ENCODE measurements around the gene UBL3. TPM values are rescaled to one million over a fixed set of nuclear protein-coding genes. Genes with fewer than 3 reads are reported as not detected.
A peak's percentile ranks its signal among the peaks of the same experiment; 100 is the strongest.

The UBL3 gene
- polyA plus RNA-seq, 4 donors, result 20.6 to 46.7 (median 42.1) TPM

DNA sequence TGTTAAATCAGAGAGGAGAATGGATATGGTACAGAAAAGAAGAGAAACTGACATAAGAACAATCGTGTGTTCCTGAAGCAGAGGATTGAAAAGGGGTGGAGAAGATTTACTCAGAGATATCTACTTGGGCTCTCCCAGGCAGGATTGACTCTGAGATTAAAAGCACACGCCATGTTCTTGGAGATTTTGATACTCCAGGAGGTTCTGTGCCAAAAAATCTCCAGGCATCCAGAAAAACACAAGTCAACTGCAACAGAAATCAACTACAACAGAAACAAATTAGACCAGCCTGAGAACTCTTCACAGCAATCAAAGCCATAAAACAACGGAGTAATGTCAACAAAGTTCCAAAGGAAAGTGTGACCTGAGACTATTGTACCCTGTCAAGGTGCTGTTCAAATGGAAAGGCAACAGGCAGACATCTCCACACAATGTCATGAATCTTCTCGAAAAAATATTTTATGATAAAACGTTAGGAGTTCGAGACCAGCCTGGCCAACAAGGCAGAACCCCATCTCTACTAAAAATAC is 104.2 kb downstream of the UBL3 start:
- no peaks in the 10 kb centered on the region for H3K36me3 ChIP-seq (ENCODE audit: control insufficient read depth in 3 of 3, insufficient read depth in 2 of 3, low read depth in 1 of 3, low read length in 3 of 3)
- peaks cover 0 to 5% (median 0%) of the 10 kb centered on the region in 3 donors for H3K4me1 ChIP-seq (ENCODE audit: control insufficient read depth in 3 of 3, insufficient read depth in 2 of 3, low read depth in 1 of 3, low read length in 2 of 3)
- H3K27ac ChIP-seq (ENCODE audit: low read depth in 1 of 3, low read length in 2 of 3), result no peak overlapping the region
- WGBS, 3 donors, result 11 to 52% (median 39%) methylated on average over 6 of the region's 6 CpGs
- no peaks in the 10 kb centered on the region for H3K27me3 ChIP-seq (ENCODE audit: control insufficient read depth in 3 of 3, insufficient read depth in 3 of 3, low read length in 3 of 3)
- H3K9me3 ChIP-seq (ENCODE audit: control insufficient read depth in 2 of 2, insufficient read depth in 1 of 2, low read depth in 1 of 2, low read length in 1 of 2), result no peaks in the 10 kb centered on the region
- no peak for FAIRE-seq
- H3K4me3 ChIP-seq (ENCODE audit: low read depth in 1 of 3, low read length in 3 of 3), result no peak overlapping the region
- DNase-seq, result peak; percentile 47 to 71

DNA sequence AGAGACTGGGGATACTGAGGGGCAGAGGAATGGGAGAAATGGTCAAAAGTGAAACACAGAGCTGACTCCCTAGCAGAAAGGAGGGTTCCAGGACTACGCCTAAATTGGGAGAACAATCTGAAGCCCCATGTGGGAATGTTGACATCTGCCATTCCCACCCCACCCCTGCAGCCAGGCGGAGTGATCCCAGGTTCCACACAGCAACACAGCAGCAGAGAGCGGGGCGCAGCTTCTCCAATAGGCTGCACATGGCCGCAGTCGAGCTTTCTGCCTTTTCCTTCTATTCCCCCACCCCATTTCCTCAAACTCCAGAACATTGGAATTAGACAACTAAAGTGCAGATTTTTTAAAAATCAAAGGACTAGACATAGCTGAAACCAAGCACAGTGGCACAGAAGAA is 104.7 kb downstream of the UBL3 start:
- Histone ChIP-seq H3K36me3 (ENCODE audit: control insufficient read depth in 3 of 3, insufficient read depth in 2 of 3, low read depth in 1 of 3, low read length in 3 of 3) (no peaks in the 10 kb centered on the region), H3K27ac (ENCODE audit: low read depth in 1 of 3, low read length in 2 of 3) (no peak overlapping the region), H3K9me3 (ENCODE audit: control insufficient read depth in 2 of 2, insufficient read depth in 1 of 2, low read depth in 1 of 2, low read length in 1 of 2) (no peaks in the 10 kb centered on the region), H3K4me1 (ENCODE audit: control insufficient read depth in 3 of 3, insufficient read depth in 2 of 3, low read depth in 1 of 3, low read length in 2 of 3) (peaks cover 0 to 5% (median 0%) of the 10 kb centered on the region in 3 donors), H3K27me3 (ENCODE audit: control insufficient read depth in 3 of 3, insufficient read depth in 3 of 3, low read length in 3 of 3) (no peaks in the 10 kb centered on the region), H3K4me3 (ENCODE audit: low read depth in 1 of 3, low read length in 3 of 3) (no peak overlapping the region)
- FAIRE-seq (no peak), DNase-seq (no peak)
- 71 to 82% (median 76%) methylated on average over 6 of the region's 6 CpGs for WGBS, 3 donors

DNA sequence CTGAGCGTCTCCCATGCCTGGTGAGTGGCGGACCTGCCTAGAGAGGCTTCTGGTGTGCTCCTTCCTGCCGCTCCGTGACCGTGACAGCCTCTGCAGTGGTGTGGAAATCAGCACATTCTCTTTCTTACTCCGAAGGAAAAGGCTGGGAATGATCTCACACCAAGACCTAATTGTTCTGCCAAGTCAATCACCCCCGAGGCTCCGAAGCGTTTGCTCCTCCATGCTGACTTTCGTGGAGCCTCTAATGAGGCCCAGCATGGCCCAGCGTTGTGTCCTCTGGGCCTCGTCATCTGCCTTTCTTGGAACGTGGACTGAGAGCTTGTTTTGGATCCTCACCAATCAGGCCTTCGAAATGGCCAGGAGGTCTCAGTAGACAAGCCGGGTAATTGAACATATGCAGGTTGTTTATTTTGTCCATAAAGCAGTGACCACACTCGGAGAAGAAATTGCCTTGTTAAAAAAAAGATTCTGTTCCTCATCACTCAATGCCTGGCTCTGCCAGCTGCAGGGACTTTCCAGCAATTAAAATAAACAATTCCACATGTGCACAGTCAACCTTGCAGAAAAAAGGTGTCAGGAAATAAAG is 107.1 kb downstream of the UBL3 start:
- H3K27ac ChIP-seq (ENCODE audit: low read depth in 1 of 3, low read length in 2 of 3), result no peak overlapping the region
- H3K9me3 ChIP-seq (ENCODE audit: control insufficient read depth in 2 of 2, insufficient read depth in 1 of 2, low read depth in 1 of 2, low read length in 1 of 2), result no peaks in the 10 kb centered on the region
- FAIRE-seq, result no peak
- 64 to 83% (median 81%) methylated on average over 16 of the region's 16 CpGs for WGBS, 3 donors
- no peak overlapping the region for H3K4me3 ChIP-seq (ENCODE audit: low read depth in 1 of 3, low read length in 3 of 3)
- peaks cover 0 to 5% (median 0%) of the 10 kb centered on the region in 3 donors for H3K4me1 ChIP-seq (ENCODE audit: control insufficient read depth in 3 of 3, insufficient read depth in 2 of 3, low read depth in 1 of 3, low read length in 2 of 3)
- no peaks in the 10 kb centered on the region for H3K36me3 ChIP-seq (ENCODE audit: control insufficient read depth in 3 of 3, insufficient read depth in 2 of 3, low read depth in 1 of 3, low read length in 3 of 3)
- H3K27me3 ChIP-seq (ENCODE audit: control insufficient read depth in 3 of 3, insufficient read depth in 3 of 3, low read length in 3 of 3), result no peaks in the 10 kb centered on the region
- no peak for DNase-seq

DNA sequence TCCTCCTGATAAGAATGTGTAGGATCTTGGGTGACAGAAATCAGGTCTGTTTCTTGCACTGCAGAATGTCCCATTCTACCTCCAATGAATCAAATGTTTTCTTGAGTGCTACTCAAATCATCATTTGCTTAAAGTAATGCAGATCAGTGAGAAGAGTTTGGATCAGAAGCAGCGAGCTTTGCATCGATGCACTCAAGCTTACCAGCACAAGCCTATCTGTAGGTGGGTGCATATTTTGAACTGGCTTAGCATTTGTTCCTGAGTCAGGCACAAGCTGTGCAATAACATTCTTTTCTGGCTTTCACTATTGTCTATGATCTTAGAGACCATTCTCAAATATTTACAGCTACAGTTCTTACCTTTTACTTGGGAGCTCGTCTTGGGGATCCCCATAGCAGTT is 109.5 kb downstream of the UBL3 start:
- 84 to 92% (median 89%) methylated on average over 3 of the region's 3 CpGs for WGBS, 3 donors
- Histone ChIP-seq H3K27me3 (ENCODE audit: control insufficient read depth in 3 of 3, insufficient read depth in 3 of 3, low read length in 3 of 3) (no peaks in the 10 kb centered on the region), H3K36me3 (ENCODE audit: control insufficient read depth in 3 of 3, insufficient read depth in 2 of 3, low read depth in 1 of 3, low read length in 3 of 3) (no peaks in the 10 kb centered on the region), H3K9me3 (ENCODE audit: control insufficient read depth in 2 of 2, insufficient read depth in 1 of 2, low read depth in 1 of 2, low read length in 1 of 2) (no peaks in the 10 kb centered on the region), H3K4me3 (ENCODE audit: low read depth in 1 of 3, low read length in 3 of 3) (no peak overlapping the region), H3K4me1 (ENCODE audit: control insufficient read depth in 3 of 3, insufficient read depth in 2 of 3, low read depth in 1 of 3, low read length in 2 of 3) (peaks cover 0 to 2% (median 0%) of the 10 kb centered on the region in 3 donors), H3K27ac (ENCODE audit: low read depth in 1 of 3, low read length in 2 of 3) (no peak overlapping the region)
- no peak for FAIRE-seq
- no peak for DNase-seq

DNA sequence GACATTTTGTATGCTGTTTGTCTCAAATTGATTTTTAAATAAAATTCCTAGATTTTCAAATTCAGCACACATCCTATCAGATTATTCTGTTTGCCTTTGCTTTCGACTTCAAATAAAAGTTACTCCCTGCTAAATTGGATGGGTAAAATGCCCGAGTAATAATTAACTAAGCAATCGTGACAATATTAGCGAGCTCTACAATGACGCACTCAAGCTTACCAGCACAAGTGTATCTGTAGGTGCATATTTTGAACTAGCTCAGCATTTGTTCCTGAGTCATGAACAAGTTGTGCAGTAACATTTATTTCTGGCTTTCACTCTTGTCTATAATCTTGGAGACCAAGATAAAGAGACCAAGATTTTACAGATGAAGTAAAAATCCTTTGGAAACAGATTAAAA is 113.4 kb downstream of the UBL3 start:
- 15 to 77% (median 34%) methylated on average over 5 of the region's 5 CpGs for WGBS, 3 donors
- DNase-seq (peak; percentile 55 to 81), FAIRE-seq (no peak)
- no peaks in the 10 kb centered on the region for H3K4me1 ChIP-seq (ENCODE audit: control insufficient read depth in 3 of 3, insufficient read depth in 2 of 3, low read depth in 1 of 3, low read length in 2 of 3)
- H3K27me3 ChIP-seq (ENCODE audit: control insufficient read depth in 3 of 3, insufficient read depth in 3 of 3, low read length in 3 of 3), result peaks cover 0 to 4% (median under 1%) of the 10 kb centered on the region in 3 donors
- H3K36me3 ChIP-seq (ENCODE audit: control insufficient read depth in 3 of 3, insufficient read depth in 2 of 3, low read depth in 1 of 3, low read length in 3 of 3), result no peaks in the 10 kb centered on the region
- no peaks in the 10 kb centered on the region for H3K9me3 ChIP-seq (ENCODE audit: control insufficient read depth in 2 of 2, insufficient read depth in 1 of 2, low read depth in 1 of 2, low read length in 1 of 2)
- no peak overlapping the region for H3K27ac ChIP-seq (ENCODE audit: low read depth in 1 of 3, low read length in 2 of 3)
- no peak overlapping the region for H3K4me3 ChIP-seq (ENCODE audit: low read depth in 1 of 3, low read length in 3 of 3)

DNA sequence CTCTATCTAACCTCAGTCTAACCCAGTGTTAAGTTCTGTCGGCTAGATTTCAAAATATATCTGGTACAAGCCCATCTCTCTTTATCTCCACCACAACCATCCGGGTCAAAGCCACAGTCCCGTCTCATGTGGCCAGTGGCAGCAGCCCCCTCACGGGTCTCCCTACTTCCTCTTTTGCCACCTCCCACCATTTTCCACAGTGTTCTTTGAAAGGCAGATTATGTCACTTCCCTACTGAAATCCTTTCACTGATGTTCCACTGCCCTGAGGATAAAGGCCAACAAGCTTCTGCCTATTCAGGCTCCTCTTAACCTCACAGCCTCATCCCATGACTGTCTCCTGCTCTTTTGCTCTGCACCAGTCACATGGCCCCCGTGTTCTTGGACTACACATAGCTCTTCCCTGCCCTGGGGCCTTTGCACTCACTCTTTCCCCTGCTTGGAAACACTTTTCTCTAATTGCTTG is 117.2 kb downstream of the UBL3 start:
- no peak overlapping the region for H3K27ac ChIP-seq (ENCODE audit: low read depth in 1 of 3, low read length in 2 of 3)
- H3K4me1 ChIP-seq (ENCODE audit: control insufficient read depth in 3 of 3, insufficient read depth in 2 of 3, low read depth in 1 of 3, low read length in 2 of 3), result no peaks in the 10 kb centered on the region
- H3K27me3 ChIP-seq (ENCODE audit: control insufficient read depth in 3 of 3, insufficient read depth in 3 of 3, low read length in 3 of 3), result peaks cover 0 to 9% (median 4%) of the 10 kb centered on the region in 3 donors
- H3K9me3 ChIP-seq (ENCODE audit: control insufficient read depth in 2 of 2, insufficient read depth in 1 of 2, low read depth in 1 of 2, low read length in 1 of 2), result no peaks in the 10 kb centered on the region
- 55 to 66% (median 60%) methylated on average over 5 of the region's 5 CpGs for WGBS, 3 donors
- DNase-seq (peak; percentile 46 to 60), FAIRE-seq (no peak)
- H3K4me3 ChIP-seq (ENCODE audit: low read depth in 1 of 3, low read length in 3 of 3), result no peak overlapping the region
- no peaks in the 10 kb centered on the region for H3K36me3 ChIP-seq (ENCODE audit: control insufficient read depth in 3 of 3, insufficient read depth in 2 of 3, low read depth in 1 of 3, low read length in 3 of 3)

DNA sequence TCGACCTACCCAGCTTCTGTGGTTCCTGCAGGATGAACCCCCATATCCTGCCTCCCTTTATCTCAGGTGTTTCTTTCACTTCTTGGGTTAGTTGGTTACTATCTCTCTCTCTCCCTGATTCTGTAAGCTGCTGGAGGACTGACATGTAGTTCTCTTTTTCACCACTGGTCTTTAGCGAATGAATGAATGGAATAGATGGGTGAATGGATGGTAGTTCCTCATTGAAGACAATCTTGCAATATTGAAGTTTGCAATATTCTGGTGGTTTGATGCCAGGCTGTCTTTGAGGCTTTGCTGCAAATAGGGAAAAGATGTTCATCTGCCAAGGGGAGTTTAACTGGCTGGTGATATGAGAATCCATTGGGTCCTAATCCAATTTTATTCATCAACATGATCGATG is 120.2 kb downstream of the UBL3 start:
- FAIRE-seq (no peak), DNase-seq (no peak)
- Histone ChIP-seq H3K4me3 (ENCODE audit: low read depth in 1 of 3, low read length in 3 of 3) (no peak overlapping the region), H3K9me3 (ENCODE audit: control insufficient read depth in 2 of 2, insufficient read depth in 1 of 2, low read depth in 1 of 2, low read length in 1 of 2) (peaks cover 0 to 3% of the 10 kb centered on the region in 2 donors), H3K36me3 (ENCODE audit: control insufficient read depth in 3 of 3, insufficient read depth in 2 of 3, low read depth in 1 of 3, low read length in 3 of 3) (no peaks in the 10 kb centered on the region), H3K27ac (ENCODE audit: low read depth in 1 of 3, low read length in 2 of 3) (no peak overlapping the region), H3K4me1 (ENCODE audit: control insufficient read depth in 3 of 3, insufficient read depth in 2 of 3, low read depth in 1 of 3, low read length in 2 of 3) (no peaks in the 10 kb centered on the region), H3K27me3 (ENCODE audit: control insufficient read depth in 3 of 3, insufficient read depth in 3 of 3, low read length in 3 of 3) (peaks cover 0 to 9% (median 4%) of the 10 kb centered on the region in 3 donors)
- WGBS, 3 donors, result 67 to 71% (median 71%) methylated on average over 3 of the region's 3 CpGs

DNA sequence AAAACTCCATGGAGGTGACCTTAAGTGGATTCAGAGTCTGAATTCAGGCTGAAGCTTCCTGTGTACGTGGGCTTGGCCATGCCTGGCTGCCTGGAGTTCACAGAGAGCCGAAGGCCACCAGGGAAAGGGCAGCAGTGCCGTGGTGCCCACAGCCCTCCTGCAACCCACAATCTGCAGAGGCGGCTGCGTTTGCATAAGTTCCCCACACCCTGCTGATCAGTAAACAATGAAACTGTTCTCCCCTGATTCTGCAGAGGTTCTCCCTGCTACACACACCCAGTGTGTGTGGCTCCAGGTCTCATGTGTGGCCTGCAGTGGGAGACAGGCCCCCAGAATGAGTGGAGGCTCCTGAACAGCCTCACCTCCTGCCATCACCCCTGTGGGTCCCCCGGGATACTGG is 128.0 kb downstream of the UBL3 start:
- Histone ChIP-seq H3K27me3 (ENCODE audit: control insufficient read depth in 3 of 3, insufficient read depth in 3 of 3, low read length in 3 of 3) (no peaks in the 10 kb centered on the region), H3K36me3 (ENCODE audit: control insufficient read depth in 3 of 3, insufficient read depth in 2 of 3, low read depth in 1 of 3, low read length in 3 of 3) (no peaks in the 10 kb centered on the region), H3K27ac (ENCODE audit: low read depth in 1 of 3, low read length in 2 of 3) (no peak overlapping the region), H3K4me3 (ENCODE audit: low read depth in 1 of 3, low read length in 3 of 3) (no peak overlapping the region), H3K9me3 (ENCODE audit: control insufficient read depth in 2 of 2, insufficient read depth in 1 of 2, low read depth in 1 of 2, low read length in 1 of 2) (peaks cover 0 to 3% of the 10 kb centered on the region in 2 donors), H3K4me1 (ENCODE audit: control insufficient read depth in 3 of 3, insufficient read depth in 2 of 3, low read depth in 1 of 3, low read length in 2 of 3) (no peaks in the 10 kb centered on the region)
- FAIRE-seq (no peak), DNase-seq (no peak)
- 75 to 85% (median 82%) methylated on average over 6 of the region's 6 CpGs for WGBS, 3 donors

DNA sequence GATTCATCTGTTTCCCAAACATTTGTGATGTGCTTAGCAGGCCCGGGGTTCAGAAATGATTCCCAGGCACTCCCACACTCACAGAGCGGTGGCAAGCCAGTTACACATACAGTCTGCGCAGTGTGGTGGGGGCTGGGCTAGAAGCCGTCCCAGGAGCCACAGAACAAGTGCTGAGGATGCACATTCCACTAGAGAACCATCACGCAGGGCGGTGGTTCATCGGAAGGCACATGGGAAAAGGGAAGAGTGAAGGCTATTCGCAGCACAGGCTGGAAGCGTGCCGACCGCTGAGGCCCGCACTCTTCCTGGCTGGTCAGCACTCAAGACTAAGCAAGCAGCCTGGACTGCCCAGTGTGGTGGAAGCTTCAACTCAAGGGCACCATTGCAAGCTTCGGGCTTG is 128.7 kb downstream of the UBL3 start:
- FAIRE-seq, result no peak
- no peak overlapping the region for H3K27ac ChIP-seq (ENCODE audit: low read depth in 1 of 3, low read length in 2 of 3)
- H3K27me3 ChIP-seq (ENCODE audit: control insufficient read depth in 3 of 3, insufficient read depth in 3 of 3, low read length in 3 of 3), result no peaks in the 10 kb centered on the region
- H3K4me1 ChIP-seq (ENCODE audit: control insufficient read depth in 3 of 3, insufficient read depth in 2 of 3, low read depth in 1 of 3, low read length in 2 of 3), result no peaks in the 10 kb centered on the region
- H3K9me3 ChIP-seq (ENCODE audit: control insufficient read depth in 2 of 2, insufficient read depth in 1 of 2, low read depth in 1 of 2, low read length in 1 of 2), result peaks cover 0 to 3% of the 10 kb centered on the region in 2 donors
- no peak overlapping the region for H3K4me3 ChIP-seq (ENCODE audit: low read depth in 1 of 3, low read length in 3 of 3)
- no peaks in the 10 kb centered on the region for H3K36me3 ChIP-seq (ENCODE audit: control insufficient read depth in 3 of 3, insufficient read depth in 2 of 3, low read depth in 1 of 3, low read length in 3 of 3)
- WGBS, 3 donors, result 88 to 92% (median 92%) methylated on average over 13 of the region's 13 CpGs
- DNase-seq, result no peak

Data from small intestine (tissue), 7 donors.